A549 (cell line): ENCODE measurements around the gene RIMBP2.

ENCODE experiments used
- ATOH8 ChIP-seq: fragments of 250-450 bp; sonication (Bioruptor Pico); IDR thresholded peaks from 2 replicates; pipeline ENCODE4 v1.5.0; 2020; ENCODE audit warnings: low read depth, mild to moderate bottlenecking, moderate library complexity
- BCL3 ChIP-seq: fragments of >200 bp; sonication (Bioruptor Twin); formaldehyde crosslinking; IDR thresholded peaks from 3 replicates; pipeline ENCODE4 v1.6.1; 2016
- CTCF ChIP-seq: fragments of >200 bp; sonication (Bioruptor Twin); formaldehyde crosslinking; IDR thresholded peaks from 3 replicates; pipeline ENCODE4 v1.5.1; 2016
- JUN ChIP-seq, 2 experiments: fragments of >200 bp; sonication (Bioruptor Twin); formaldehyde crosslinking; IDR thresholded peaks; 2 replicates in 1 of 2; 3 replicates in 1 of 2; pipeline ENCODE4 v1.6.1; 2016 to 2017
- KDM1A ChIP-seq: fragments of 200-600 bp; sonication (generic); IDR thresholded peaks from 2 replicates; pipeline ENCODE4 v1.6.1; 2016; ENCODE audit warnings: low read depth, mild to moderate bottlenecking
- KDM5A ChIP-seq: fragments of 200-600 bp; sonication (generic); IDR thresholded peaks from 2 replicates; pipeline ENCODE4 v1.6.1; 2016; ENCODE audit warnings: antibody characterized with exemption, mild to moderate bottlenecking
- MAX ChIP-seq: IDR thresholded peaks from 2 replicates; pipeline ENCODE4 v1.6.1; 2012
- POLR2A ChIP-seq: IDR thresholded peaks from 2 replicates; pipeline ENCODE4 v1.6.1; 2012; ENCODE audit warnings: mild to moderate bottlenecking, low read length
- POLR2AphosphoS2 ChIP-seq: conservative IDR thresholded peaks from 2 replicates; pipeline ENCODE4 v1.6.1; 2012; ENCODE audit warnings: low read length, improper control_type of control experiment, inconsistent platforms
- RNF2 ChIP-seq: fragments of 200-600 bp; sonication (generic); IDR thresholded peaks from 2 replicates; pipeline ENCODE4 v1.6.1; 2016; ENCODE audit warnings: low read depth, mild to moderate bottlenecking, antibody characterized with exemption, moderate library complexity, borderline replicate concordance
- USF2 ChIP-seq: fragments of 450-650 bp; IDR thresholded peaks from 2 replicates; pipeline ENCODE4 v1.6.1; 2014; ENCODE audit warnings: antibody characterized with exemption

GRCh38 chr12:130664252-130664651, 51.8 kb downstream of the RIMBP2 start:
- no peak for TF ChIP-seq POLR2A
- TF ChIP-seq CTCF = no peak
- TF ChIP-seq POLR2AphosphoS2 = no peak
- TF ChIP-seq MAX = no peak
- TF ChIP-seq RNF2 = no peak
- TF ChIP-seq JUN (IDR thresholded peaks at IDR 0.05) = no peak
- no peak for TF ChIP-seq BCL3
- TF ChIP-seq KDM1A = no peak
- TF ChIP-seq USF2 = no peak
- TF ChIP-seq ATOH8 (CRISPR knock-in tag) = no peak
- no peak for TF ChIP-seq KDM5A
